Measurements from ENCODE around the gene ANKS1A. TPM values are rescaled to one million over a fixed set of nuclear protein-coding genes. Genes with fewer than 3 reads are reported as not detected.
A peak's percentile ranks its signal among the peaks of the same experiment; 100 is the strongest.

Gene ANKS1A
- total and polyA plus RNA-seq, 2 of the 4 experiments (the other 2 are of a cell fraction) = 7.2 to 7.5 TPM

GRCh38 chr6:35081426-35081851 is 192.4 kb downstream of the ANKS1A start:
- no peak overlapping the region for H2AK9ac ChIP-seq (replicated peaks; ENCODE audit: low read depth, low read length, poor library complexity)
- intact Hi-C loops (cut with micrococcal nuclease) = no loop called here

More at GRCh38 chr6:35081426-35081851, 192.4 kb downstream of the ANKS1A start:
- H4K91ac ChIP-seq (ENCODE audit: insufficient read depth, low read depth, low read length) = no peak overlapping the region
- H3K4me1 ChIP-seq (ENCODE audit: control insufficient read depth, insufficient read depth, low read length) = no peaks in the 10 kb centered on the region
- H3K9me3 ChIP-seq (ENCODE audit: control insufficient read depth, insufficient read depth, low read length) = no peaks in the 10 kb centered on the region
- no TSS peak for BruUV-seq (replicated peaks)
- no peaks in the 10 kb centered on the region for H3K79me1 ChIP-seq (ENCODE audit: low read depth in 1 of 2, low read length in 2 of 2)
- dilution Hi-C loops (cut with HindIII; ENCODE audit: low sequenced_read_pairs, unreplicated experiment) (no loop called here), in situ Hi-C loops (cut with MboI; ENCODE audit: low sequenced_read_pairs) (no loop called here)
- H2AFZ ChIP-seq (replicated peaks; ENCODE audit: low read length, poor library complexity) = peak overlapping the region; percentile 26
- no peak overlapping the region for H2BK5ac ChIP-seq (ENCODE audit: low read depth, low read length, poor library complexity, severe bottlenecking)
- H3K56ac ChIP-seq (ENCODE audit: extremely low read depth, insufficient read depth, low read length) = no peak overlapping the region
- H3K23ac ChIP-seq (ENCODE audit: low read depth, low read length) = no peak overlapping the region
- no peak overlapping the region for H2BK20ac ChIP-seq (ENCODE audit: low read depth, low read length)
- H2BK120ac ChIP-seq (ENCODE audit: low read depth, low read length) = no peak overlapping the region
- H2BK15ac ChIP-seq (ENCODE audit: low read depth, low read length) = no peak overlapping the region
- H3K18ac ChIP-seq (ENCODE audit: low read depth, low read length) = no peak overlapping the region
- peak; percentile 5 for DNase-seq
- ChIA-PET POLR2A (ENCODE audit: unreplicated experiment) (no interaction called here), CTCF (no interaction called here)
- H3K4ac ChIP-seq (ENCODE audit: low read depth, low read length) = no peak overlapping the region
- peaks cover 42% of the 10 kb centered on the region; the same call in 1 of the 2 replicates for H3K36me3 ChIP-seq (ENCODE audit: control insufficient read depth, insufficient read depth, low read length)
- no peak overlapping the region for H3K4me3 ChIP-seq (ENCODE audit: insufficient read depth, low read depth, low read length)
- no peak overlapping the region for H3K4me2 ChIP-seq (ENCODE audit: low read depth, low read length)
- H3K9me1 ChIP-seq (ENCODE audit: insufficient read depth, low read length) = no peaks in the 10 kb centered on the region
- no peak for ATAC-seq (ENCODE audit: low read depth)
- no peak overlapping the region for H3K27ac ChIP-seq (ENCODE audit: insufficient read depth, low read length)
- no peak overlapping the region for H3K9ac ChIP-seq (ENCODE audit: low read depth, low read length)
- H4K20me1 ChIP-seq (ENCODE audit: insufficient read depth, low read length) = no peaks in the 10 kb centered on the region; the same call in 1 of the 2 replicates
- no peaks in the 10 kb centered on the region for H3K27me3 ChIP-seq (ENCODE audit: control insufficient read depth, insufficient read depth, low read length)
- no peak overlapping the region for H3K14ac ChIP-seq (replicated peaks; ENCODE audit: low read depth, low read length)
- TF ChIP-seq MXI1 (IDR thresholded peaks at IDR 0.05; ENCODE audit: borderline replicate concordance, low read depth, low read length) (no peak), POLR2A (IDR thresholded peaks at IDR 0.05; ENCODE audit: low read depth, low read length) (no peak)
- no peak overlapping the region for H4K5ac ChIP-seq (ENCODE audit: low read depth, low read length)
- WGBS, 2 experiments (ENCODE audit: extremely low coverage in 2 of 2, insufficient read length in 1 of 2) = 61% methylated on average over 10 of the region's 13 CpGs; no CpG with 5 or more reads in 1 of the 2 experiments
- no peak overlapping the region for H4K8ac ChIP-seq (ENCODE audit: low read depth in 2 of 2, low read length in 2 of 2)
- no peak overlapping the region for H2AK5ac ChIP-seq (ENCODE audit: low read depth, low read length)

Data from IMR-90 (cell line).